GM23338 (cell line): ENCODE results near the gene BMP8B. TPM values are rescaled to one million over a fixed set of nuclear protein-coding genes. Genes with fewer than 3 reads are reported as not detected.
"Not testable (repeated sequence)": the region's sequence is repeated elsewhere in the genome, so short reads cannot be mapped to it uniquely, and the experiment has no call there.

Experiments
- ATAC-seq: fragments of 200-7000 bp; cut with Tn5 transposase; 3 replicates; pipeline ENCODE4 v1.9.1; 2020
- DNase-seq: peaks from one replicate; pipeline ENCODE4 v3.0.0-alpha.2; 2015; ENCODE audit warnings: low spot score
- H2AFZ ChIP-seq: fragments of 200-600 bp; sonication (generic); 2 replicates; pipeline ENCODE4 v1.8.0; 2016; ENCODE audit warnings: antibody characterized with exemption, mild to moderate bottlenecking, moderate library complexity
- H3F3A ChIP-seq: fragments of 200-600 bp; sonication (generic); replicated peaks from 2 replicates; pipeline ENCODE4 v1.8.0; 2017; ENCODE audit warnings: antibody characterized with exemption, mixed run types, low read depth
- H3K27ac ChIP-seq: fragments of 200-600 bp; sonication (generic); 2 replicates; pipeline ENCODE4 v1.6.1; 2016; ENCODE audit warnings: low read depth
- H3K27me3 ChIP-seq: fragments of 200-600 bp; sonication (generic); 2 replicates; pipeline ENCODE4 v1.8.0; 2016; ENCODE audit warnings: mild to moderate bottlenecking, mixed run types, moderate library complexity; ENCODE audit not compliant: insufficient read depth
- H3K36me3 ChIP-seq: fragments of 200-600 bp; sonication (generic); 2 replicates; pipeline ENCODE4 v1.8.0; 2016; ENCODE audit warnings: mild to moderate bottlenecking; ENCODE audit not compliant: insufficient read depth
- H3K4me1 ChIP-seq: fragments of 200-600 bp; sonication (generic); 2 replicates; pipeline ENCODE4 v1.8.0; 2016; ENCODE audit warnings: mild to moderate bottlenecking, moderate library complexity; ENCODE audit not compliant: insufficient read depth
- H3K4me2 ChIP-seq: fragments of 200-600 bp; sonication (generic); 2 replicates; pipeline ENCODE4 v1.7.1; 2017; ENCODE audit warnings: mixed run types
- H3K4me3 ChIP-seq: fragments of 200-600 bp; sonication (generic); 2 replicates; pipeline ENCODE4 v1.6.1; 2016; ENCODE audit warnings: mixed run types
- H3K79me2 ChIP-seq: fragments of 200-600 bp; sonication (generic); replicated peaks from 2 replicates; pipeline ENCODE4 v1.8.0; 2017; ENCODE audit warnings: mild to moderate bottlenecking; ENCODE audit not compliant: insufficient read depth
- H3K9me2 ChIP-seq: fragments of 200-600 bp; sonication (generic); 2 replicates; pipeline ENCODE4 v1.8.0; 2017; ENCODE audit not compliant: insufficient read depth
- H4K20me1 ChIP-seq: fragments of 200-600 bp; sonication (generic); replicated peaks from 2 replicates; pipeline ENCODE4 v1.8.0; 2017; ENCODE audit warnings: mild to moderate bottlenecking; ENCODE audit not compliant: insufficient read depth
- H3K27ac Mint-ChIP-seq: 2 replicates; pipeline ENCODE4 v1.8.0; 2020; ENCODE audit warnings: inconsistent platforms, mild to moderate bottlenecking, moderate library complexity, mixed read lengths
- H3K27me3 Mint-ChIP-seq: 3 replicates; pipeline ENCODE4 v1.8.0; 2022; ENCODE audit warnings: low read depth, mild to moderate bottlenecking, moderate library complexity, mixed read lengths, inconsistent platforms; ENCODE audit not compliant: insufficient read depth, poor library complexity
- H3K36me3 Mint-ChIP-seq: 3 replicates; pipeline ENCODE4 v1.8.0; 2021; ENCODE audit warnings: low read depth, mild to moderate bottlenecking, inconsistent platforms, moderate library complexity, mixed read lengths
- H3K4me1 Mint-ChIP-seq: 3 replicates; pipeline ENCODE4 v1.8.0; 2020; ENCODE audit warnings: mild to moderate bottlenecking, inconsistent platforms, mixed read lengths
- H3K4me3 Mint-ChIP-seq: 3 replicates; pipeline ENCODE4 v1.8.0; 2021; ENCODE audit warnings: moderate library complexity, mild to moderate bottlenecking, inconsistent platforms, mixed read lengths
- H3K9me3 Mint-ChIP-seq: 3 replicates; pipeline ENCODE4 v1.8.0; 2020; ENCODE audit warnings: moderate library complexity, mild to moderate bottlenecking, inconsistent platforms, mixed read lengths
- EZH2 ChIP-seq: fragments of 200-600 bp; sonication (generic); IDR thresholded peaks from one replicate; pipeline ENCODE4 v1.8.0; 2017; ENCODE audit warnings: antibody characterized with exemption, mild to moderate bottlenecking, low read depth; ENCODE audit not compliant: unreplicated experiment
- EZH2phosphoT487 ChIP-seq: fragments of 200-600 bp; sonication (generic); IDR thresholded peaks from one replicate; pipeline ENCODE4 v1.8.1; 2018; ENCODE audit warnings: antibody characterized with exemption; ENCODE audit not compliant: unreplicated experiment
- STAT1 ChIP-seq: IDR thresholded peaks from one replicate; pipeline ENCODE4 v1.6.1; 2016; ENCODE audit warnings: antibody characterized with exemption; ENCODE audit not compliant: unreplicated experiment
- ZNF331 ChIP-seq: fragments of 250-450 bp; sonication (Bioruptor Pico); IDR thresholded peaks from 2 replicates; pipeline ENCODE4 v1.5.0; 2020; ENCODE audit warnings: low read depth, mild to moderate bottlenecking, moderate library complexity
- polyA plus RNA-seq: library from polyadenylated mRNA; unstranded; fragments of >200 nt; fragmentation: Nextera tagmentation; extraction: Ambion mirVana; gene quantifications from 2 replicates; pipeline ENCODE4 v1.2.1, GENCODE V29; 2016
- total RNA-seq: library from RNA; depleted of rRNA; stranded (reverse); fragments of >200 nt; shearing (Covaris generic); gene quantifications from 2 replicates; pipeline ENCODE4 v1.2.3, GENCODE V29; 2014
- TF ChIP-seq, protein P1 (sequence below): IDR thresholded peaks from 2 replicates; pipeline ENCODE4 v1.6.1; 2016; ENCODE audit warnings: antibody characterized with exemption
- TF ChIP-seq, protein P2 (sequence below): IDR thresholded peaks from one replicate; pipeline ENCODE4 v1.6.1; 2018; ENCODE audit warnings: antibody characterized with exemption; ENCODE audit not compliant: unreplicated experiment

Gene BMP8B
- total and polyA plus RNA-seq, 2 experiments from 2014 or later: 0.16 to 0.90 TPM

DNA sequence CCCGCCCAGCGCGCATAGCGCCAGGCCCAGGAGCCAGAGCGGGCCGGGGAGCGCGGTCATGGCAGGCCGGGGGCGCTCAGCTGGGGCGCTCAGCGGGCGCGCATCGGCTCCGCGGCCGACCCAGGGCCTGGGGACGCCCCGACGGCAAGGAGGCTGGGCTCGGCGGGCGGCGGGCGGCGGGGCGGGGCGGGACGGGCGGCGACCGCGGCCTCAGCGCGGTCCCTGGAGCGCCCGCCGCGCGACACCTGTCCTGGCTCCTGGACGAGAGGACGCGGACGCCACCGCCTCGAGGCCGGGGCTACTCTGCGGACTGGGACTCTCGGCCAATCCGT lies 273 bp downstream of the BMP8B start:
- no peak overlapping the region for H3K27ac Mint-ChIP-seq
- H3K36me3 ChIP-seq: no peaks in the 10 kb centered on the region
- no peak overlapping the region for H2AFZ ChIP-seq
- H3K36me3 Mint-ChIP-seq: no peaks in the 10 kb centered on the region
- ATAC-seq: no peak
- no peaks in the 10 kb centered on the region; the same call in 1 of the 2 replicates for H4K20me1 ChIP-seq
- H3K4me1 Mint-ChIP-seq: no peaks in the 10 kb centered on the region
- peak overlapping the region; percentile 51; the same call in 1 of the 2 replicates for H3K4me2 ChIP-seq
- peak overlapping the region; percentile 58 for H3K4me3 ChIP-seq
- no peaks in the 10 kb centered on the region for H3F3A ChIP-seq
- H3K9me3 Mint-ChIP-seq: no peaks in the 10 kb centered on the region
- peaks cover 71% of the 10 kb centered on the region for H3K27me3 ChIP-seq
- H3K4me3 Mint-ChIP-seq: no peak overlapping the region
- no peaks in the 10 kb centered on the region for H3K79me2 ChIP-seq
- no peak overlapping the region for H3K27ac ChIP-seq
- no peak for TF ChIP-seq EZH2
- TF ChIP-seq STAT1: no peak
- TF ChIP-seq, protein P1, sequence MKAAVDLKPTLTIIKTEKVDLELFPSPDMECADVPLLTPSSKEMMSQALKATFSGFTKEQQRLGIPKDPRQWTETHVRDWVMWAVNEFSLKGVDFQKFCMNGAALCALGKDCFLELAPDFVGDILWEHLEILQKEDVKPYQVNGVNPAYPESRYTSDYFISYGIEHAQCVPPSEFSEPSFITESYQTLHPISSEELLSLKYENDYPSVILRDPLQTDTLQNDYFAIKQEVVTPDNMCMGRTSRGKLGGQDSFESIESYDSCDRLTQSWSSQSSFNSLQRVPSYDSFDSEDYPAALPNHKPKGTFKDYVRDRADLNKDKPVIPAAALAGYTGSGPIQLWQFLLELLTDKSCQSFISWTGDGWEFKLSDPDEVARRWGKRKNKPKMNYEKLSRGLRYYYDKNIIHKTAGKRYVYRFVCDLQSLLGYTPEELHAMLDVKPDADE: no peak
- no peak for TF ChIP-seq ZNF331 (CRISPR knock-in tag)
- no peak for TF ChIP-seq EZH2phosphoT487
- TF ChIP-seq, protein P2, sequence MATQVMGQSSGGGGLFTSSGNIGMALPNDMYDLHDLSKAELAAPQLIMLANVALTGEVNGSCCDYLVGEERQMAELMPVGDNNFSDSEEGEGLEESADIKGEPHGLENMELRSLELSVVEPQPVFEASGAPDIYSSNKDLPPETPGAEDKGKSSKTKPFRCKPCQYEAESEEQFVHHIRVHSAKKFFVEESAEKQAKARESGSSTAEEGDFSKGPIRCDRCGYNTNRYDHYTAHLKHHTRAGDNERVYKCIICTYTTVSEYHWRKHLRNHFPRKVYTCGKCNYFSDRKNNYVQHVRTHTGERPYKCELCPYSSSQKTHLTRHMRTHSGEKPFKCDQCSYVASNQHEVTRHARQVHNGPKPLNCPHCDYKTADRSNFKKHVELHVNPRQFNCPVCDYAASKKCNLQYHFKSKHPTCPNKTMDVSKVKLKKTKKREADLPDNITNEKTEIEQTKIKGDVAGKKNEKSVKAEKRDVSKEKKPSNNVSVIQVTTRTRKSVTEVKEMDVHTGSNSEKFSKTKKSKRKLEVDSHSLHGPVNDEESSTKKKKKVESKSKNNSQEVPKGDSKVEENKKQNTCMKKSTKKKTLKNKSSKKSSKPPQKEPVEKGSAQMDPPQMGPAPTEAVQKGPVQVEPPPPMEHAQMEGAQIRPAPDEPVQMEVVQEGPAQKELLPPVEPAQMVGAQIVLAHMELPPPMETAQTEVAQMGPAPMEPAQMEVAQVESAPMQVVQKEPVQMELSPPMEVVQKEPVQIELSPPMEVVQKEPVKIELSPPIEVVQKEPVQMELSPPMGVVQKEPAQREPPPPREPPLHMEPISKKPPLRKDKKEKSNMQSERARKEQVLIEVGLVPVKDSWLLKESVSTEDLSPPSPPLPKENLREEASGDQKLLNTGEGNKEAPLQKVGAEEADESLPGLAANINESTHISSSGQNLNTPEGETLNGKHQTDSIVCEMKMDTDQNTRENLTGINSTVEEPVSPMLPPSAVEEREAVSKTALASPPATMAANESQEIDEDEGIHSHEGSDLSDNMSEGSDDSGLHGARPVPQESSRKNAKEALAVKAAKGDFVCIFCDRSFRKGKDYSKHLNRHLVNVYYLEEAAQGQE: no peak
- no peaks in the 10 kb centered on the region for H3K4me1 ChIP-seq
- peak; percentile 56 for DNase-seq
- no peaks in the 10 kb centered on the region for H3K9me2 ChIP-seq
- H3K27me3 Mint-ChIP-seq: peaks cover 52% of the 10 kb centered on the region

DNA sequence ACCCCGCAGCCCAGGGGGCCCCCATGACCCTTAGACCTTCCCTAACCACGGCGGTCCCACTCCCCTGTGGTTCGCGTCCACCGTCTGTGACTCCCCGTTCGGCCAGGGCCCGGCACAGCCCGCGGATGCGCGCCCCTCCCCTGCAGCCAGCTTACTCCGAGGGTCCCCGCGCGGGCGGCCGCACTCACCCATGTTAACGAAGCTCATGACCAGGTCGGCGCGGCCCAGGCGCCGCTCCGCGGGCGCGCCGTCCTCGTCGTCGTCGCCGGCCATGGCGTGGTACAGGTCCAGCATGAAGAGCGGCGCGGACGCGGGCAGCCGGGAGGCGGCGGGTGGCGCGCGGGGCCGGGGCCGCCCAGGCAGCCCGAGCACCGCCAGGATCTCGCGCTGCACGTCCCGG lies 701 bp downstream of the BMP8B start:
- H3K27ac ChIP-seq, H3K4me2 ChIP-seq, H3K9me3 Mint-ChIP-seq, H3K36me3 ChIP-seq, H3K79me2 ChIP-seq, DNase-seq, H2AFZ ChIP-seq, H3K4me1 Mint-ChIP-seq, H4K20me1 ChIP-seq, H3K36me3 Mint-ChIP-seq, H3K27ac Mint-ChIP-seq, H3K4me1 ChIP-seq, H3F3A ChIP-seq, H3K9me2 ChIP-seq: not testable (repeated sequence)
- peak overlapping the region; percentile 55; the same call in 2 of the 3 replicates for H3K4me3 Mint-ChIP-seq
- ATAC-seq: peak; percentile 10; the same call in 2 of the 3 replicates
- Histone ChIP-seq H3K4me3 (peak overlapping the region; percentile 23; the same call in 1 of the 2 replicates), H3K27me3 (peaks cover 73% of the 10 kb centered on the region)
- H3K27me3 Mint-ChIP-seq: peaks cover 56% of the 10 kb centered on the region
